ENCODE measurements around the gene ACOX1. TPM values are rescaled to one million over a fixed set of nuclear protein-coding genes. Genes with fewer than 3 reads are reported as not detected.

The ACOX1 gene
- total RNA-seq, 8 experiments from 2014 or later, result 14.6 to 106 (median 32.4) TPM

- no peak for ATAC-seq (replicated peaks in 6 of 8)
- no peak overlapping the region for H3K27ac ChIP-seq
- 0 to 52% methylated on average over 1 to 4 of the region's 21 CpGs; no CpG with 5 or more reads in 8 of the 10 experiments for WGBS, 10 experiments
- H3K4me1 ChIP-seq (replicated peaks in 1 of 2), result peaks cover 0 to 4% of the 10 kb centered on the region in 2 donors
- H3K4me3 ChIP-seq, result no peak overlapping the region
- in situ Hi-C loops (cut with MboI; ENCODE audit: low pct_unique_long_range_greater_than_20kb in 2 of 9, low sequenced_read_pairs in 9 of 9, unreplicated experiment in 9 of 9), result loop anchor here in 4 of 9 experiments (25.0 kb wide), 1 partner anchor 270 kb away; no protein-coding TSS in a partner anchor
Observed at GRCh38 chr17:76017481-76018339, 38.7 kb upstream of the ACOX1 start.

GRCh38 chr17:76014925-76015261 lies 35.9 kb upstream of the ACOX1 start:
- peaks cover 0 to 4% of the 10 kb centered on the region in 2 donors for H3K4me1 ChIP-seq (replicated peaks in 1 of 2)
- WGBS, 10 experiments, result 50 to 80% methylated on average over 2 of the region's 26 CpGs; no CpG with 5 or more reads in 8 of the 10 experiments
- H3K27ac ChIP-seq, result no peak overlapping the region
- ATAC-seq (replicated peaks in 6 of 8), result no peak
- in situ Hi-C loops (cut with MboI; ENCODE audit: low pct_unique_long_range_greater_than_20kb in 2 of 9, low sequenced_read_pairs in 9 of 9, unreplicated experiment in 9 of 9), result loop anchor here in 4 of 9 experiments (25.0 kb wide), 1 partner anchor 272 kb away; no protein-coding TSS in a partner anchor
- no peak overlapping the region for H3K4me3 ChIP-seq

GRCh38 chr17:76014100-76014924 lies 35.3 kb upstream of the ACOX1 start:
- Histone ChIP-seq H3K4me3 (no peak overlapping the region), H3K4me1 (replicated peaks in 1 of 2) (peaks cover 0 to 4% of the 10 kb centered on the region in 2 donors), H3K27ac (no peak overlapping the region)
- in situ Hi-C loops (cut with MboI; ENCODE audit: low pct_unique_long_range_greater_than_20kb in 2 of 9, low sequenced_read_pairs in 9 of 9, unreplicated experiment in 9 of 9), result loop anchor here in 4 of 9 experiments (25.0 kb wide), 1 partner anchor 273 kb away; no protein-coding TSS in a partner anchor
- 0 to 65% (median 8%) methylated on average over 1 to 4 of the region's 19 CpGs; no CpG with 5 or more reads in 6 of the 10 experiments for WGBS, 10 experiments
- ATAC-seq (replicated peaks in 6 of 8), result peak; percentile 89 to 100 (median 93)

GRCh38 chr17:76013377-76013932 lies 34.5 kb upstream of the ACOX1 start:
- H3K4me1 ChIP-seq (replicated peaks in 1 of 2), result peaks cover 0 to 4% of the 10 kb centered on the region in 2 donors
- no peak overlapping the region for H3K4me3 ChIP-seq
- peak in 2 of 8 experiments; percentile 2 to 8 for ATAC-seq (replicated peaks in 6 of 8)
- in situ Hi-C loops (cut with MboI; ENCODE audit: low pct_unique_long_range_greater_than_20kb in 2 of 9, low sequenced_read_pairs in 9 of 9, unreplicated experiment in 9 of 9), result loop anchor here in 4 of 9 experiments (25.0 kb wide), 1 partner anchor 274 kb away; no protein-coding TSS in a partner anchor
- 20 to 100% (median 89%) methylated on average over 1 to 10 of the region's 15 CpGs; no CpG with 5 or more reads in 5 of the 10 experiments for WGBS, 10 experiments
- H3K27ac ChIP-seq, result no peak overlapping the region

GRCh38 chr17:76011951-76012350 lies 33.0 kb upstream of the ACOX1 start:
- Histone ChIP-seq H3K27ac (no peak overlapping the region), H3K4me1 (replicated peaks in 1 of 2) (peaks cover 0 to 4% of the 10 kb centered on the region in 2 donors), H3K4me3 (no peak overlapping the region)
- 27 to 94% (median 50%) methylated on average over 1 to 3 of the region's 5 CpGs; no CpG with 5 or more reads in 5 of the 10 experiments for WGBS, 10 experiments
- in situ Hi-C loops (cut with MboI; ENCODE audit: low pct_unique_long_range_greater_than_20kb in 2 of 9, low sequenced_read_pairs in 9 of 9, unreplicated experiment in 9 of 9), result loop anchor here in 4 of 9 experiments (25.0 kb wide), 1 partner anchor 275 kb away; no protein-coding TSS in a partner anchor
- ATAC-seq (replicated peaks in 6 of 8), result no peak

- in situ Hi-C loops (cut with MboI; ENCODE audit: low pct_unique_long_range_greater_than_20kb in 2 of 9, low sequenced_read_pairs in 9 of 9, unreplicated experiment in 9 of 9), result loop anchor here in 4 of 9 experiments (25.0 kb wide), 1 partner anchor 277 kb away; no protein-coding TSS in a partner anchor
- WGBS, 10 experiments, result 0 to 100% (median 77%) methylated on average over 1 to 13 of the region's 21 CpGs; no CpG with 5 or more reads in 2 of the 10 experiments
- Histone ChIP-seq H3K4me3 (no peak overlapping the region), H3K4me1 (replicated peaks in 1 of 2) (peaks cover 0 to 4% of the 10 kb centered on the region in 2 donors), H3K27ac (no peak overlapping the region)
- ATAC-seq (replicated peaks in 6 of 8), result no peak
Observed at GRCh38 chr17:76009969-76010661, 31.1 kb upstream of the ACOX1 start.

- H3K27ac ChIP-seq, result no peak overlapping the region
Observed at GRCh38 chr17:76009447-76009846, 30.5 kb upstream of the ACOX1 start.

GRCh38 chr17:76008630-76009425 lies 29.9 kb upstream of the ACOX1 start:
- Histone ChIP-seq H3K4me3 (no peak overlapping the region), H3K4me1 (replicated peaks in 1 of 2) (peaks cover 0 to under 1% of the 10 kb centered on the region in 2 donors), H3K27ac (no peak overlapping the region)
- in situ Hi-C loops (cut with MboI; ENCODE audit: low pct_unique_long_range_greater_than_20kb in 2 of 9, low sequenced_read_pairs in 9 of 9, unreplicated experiment in 9 of 9), result loop anchor here in 4 of 9 experiments (25.0 kb wide), 1 partner anchor 278 kb away; no protein-coding TSS in a partner anchor
- 29 to 93% (median 85%) methylated on average over 4 to 23 of the region's 56 CpGs; no CpG with 5 or more reads in 4 of the 10 experiments for WGBS, 10 experiments
- no peak for ATAC-seq (replicated peaks in 6 of 8)

More at GRCh38 chr17:76009447-76009846, 30.5 kb upstream of the ACOX1 start:
- WGBS, 10 experiments, result 40 to 100% (median 81%) methylated on average over 2 to 15 of the region's 20 CpGs; no CpG with 5 or more reads in 5 of the 10 experiments
- in situ Hi-C loops (cut with MboI; ENCODE audit: low pct_unique_long_range_greater_than_20kb in 2 of 9, low sequenced_read_pairs in 9 of 9, unreplicated experiment in 9 of 9), result loop anchor here in 4 of 9 experiments (25.0 kb wide), 1 partner anchor 278 kb away; no protein-coding TSS in a partner anchor
- H3K4me3 ChIP-seq, result no peak overlapping the region
- ATAC-seq (replicated peaks in 6 of 8), result no peak
- peaks cover 0 to 4% of the 10 kb centered on the region in 2 donors for H3K4me1 ChIP-seq (replicated peaks in 1 of 2)

GRCh38 chr17:76008208-76008607 lies 29.2 kb upstream of the ACOX1 start:
- no peak for ATAC-seq (replicated peaks in 6 of 8)
- H3K4me3 ChIP-seq, result no peak overlapping the region
- no peaks in the 10 kb centered on the region for H3K4me1 ChIP-seq (replicated peaks in 1 of 2)
- 65 to 100% (median 89%) methylated on average over 1 to 12 of the region's 36 CpGs; no CpG with 5 or more reads in 3 of the 10 experiments for WGBS, 10 experiments
- no peak overlapping the region for H3K27ac ChIP-seq
- in situ Hi-C loops (cut with MboI; ENCODE audit: low pct_unique_long_range_greater_than_20kb in 2 of 9, low sequenced_read_pairs in 9 of 9, unreplicated experiment in 9 of 9), result loop anchor here in 4 of 9 experiments (25.0 kb wide), 1 partner anchor 279 kb away; no protein-coding TSS in a partner anchor

- Histone ChIP-seq H3K27ac (no peak overlapping the region), H3K4me1 (replicated peaks in 1 of 2) (no peaks in the 10 kb centered on the region), H3K4me3 (no peak overlapping the region)
- 100% methylated on average over 3 of the region's 16 CpGs; no CpG with 5 or more reads in 9 of the 10 experiments for WGBS, 10 experiments
- no peak for ATAC-seq (replicated peaks in 6 of 8)
- in situ Hi-C loops (cut with MboI; ENCODE audit: low pct_unique_long_range_greater_than_20kb in 2 of 9, low sequenced_read_pairs in 9 of 9, unreplicated experiment in 9 of 9), result loop anchor here in 4 of 9 experiments (25.0 kb wide), 1 partner anchor 279 kb away; no protein-coding TSS in a partner anchor
Observed at GRCh38 chr17:76007850-76008165, 28.8 kb upstream of the ACOX1 start.

Data from motor neuron (in vitro differentiated cells).